ENCODE data around the gene MLH1.
A peak's percentile ranks its signal among the peaks of the same experiment; 100 is the strongest.
"Not testable (repeated sequence)": the region's sequence is repeated elsewhere in the genome, so short reads cannot be mapped to it uniquely, and the experiment has no call there.

Gene MLH1

GRCh38 chr3:36993326-36994283 lies at the start of gene MLH1:
Gene MLH1, plus strand, starts transcription at chr3:36993518. Its CDS starts 30 bp downstream, at chr3:36993548.
- peaks cover 35% of the 10 kb centered on the region for H3K4me1 Mint-ChIP-seq
- H3K27me3 Mint-ChIP-seq, result no peaks in the 10 kb centered on the region
- no peak within 1 kb of the TSS for H3K4me3 Mint-ChIP-seq
- no peak within 1 kb of the TSS for H3K27ac Mint-ChIP-seq
- DNase-seq (peak; percentile 92 to 100), ATAC-seq (peak; percentile 93)
- H3K9me3 Mint-ChIP-seq, result no peaks in the 10 kb centered on the region

- no peak for DNase-seq
- Mint-ChIP-seq H3K27ac (peak overlapping the region; percentile 3 to 54), H3K27me3 (peaks cover under 1% of the 10 kb centered on the region), H3K9me3 (peaks cover 10 to 21% of the 10 kb centered on the region in 2 donors), H3K4me3 (peak overlapping the region; percentile 76 to 91), H3K4me1 (peaks cover 23% of the 10 kb centered on the region)
- ATAC-seq, result no peak
These were observed 49.7 kb upstream of the MLH1 start for GRCh38 chr3:36943601-36944000.

DNA sequence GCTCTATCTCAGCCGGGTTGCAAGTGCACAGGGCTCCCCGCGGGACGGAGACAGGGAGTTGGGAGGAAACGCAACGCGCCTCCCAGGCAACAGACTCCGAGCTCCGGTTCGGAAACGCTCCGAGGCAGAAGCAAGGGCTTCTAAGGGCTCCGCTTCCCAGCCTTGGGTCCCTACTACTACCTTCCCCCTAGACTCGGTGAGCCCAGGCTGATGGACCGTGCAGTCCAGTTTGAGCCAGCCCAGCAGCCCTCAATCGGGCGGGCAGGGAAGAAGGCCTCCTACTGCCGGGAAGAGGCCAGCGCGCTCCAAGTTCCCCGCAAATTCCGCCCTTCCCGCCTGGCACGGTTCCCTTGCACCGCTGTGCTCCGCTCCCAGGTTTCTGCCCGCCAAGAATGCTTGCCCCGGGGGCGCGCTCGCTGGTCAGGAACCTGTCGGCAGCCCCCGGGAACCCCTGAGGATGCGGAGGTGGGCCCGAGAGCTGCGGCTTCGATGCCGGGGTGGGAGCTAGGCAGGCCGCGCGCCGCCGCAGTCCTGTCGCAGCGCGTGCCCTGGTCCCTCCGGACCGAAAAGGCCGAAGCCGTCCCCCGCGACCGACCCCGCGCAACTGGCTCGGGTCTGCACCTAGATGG lies 49.2 kb upstream of the MLH1 start:
- peak overlapping the region; percentile 76 to 91 for H3K4me3 Mint-ChIP-seq
- peaks cover 5% of the 10 kb centered on the region for H3K27me3 Mint-ChIP-seq
- H3K27ac Mint-ChIP-seq, result peak overlapping the region in 1 of 2 donors; percentile 54
- H3K4me1 Mint-ChIP-seq, result peaks cover 23% of the 10 kb centered on the region
- ATAC-seq, result peak; percentile 68
- peaks cover 15 to 26% of the 10 kb centered on the region in 2 donors for H3K9me3 Mint-ChIP-seq
- DNase-seq, result peak; percentile 38 to 44

DNA sequence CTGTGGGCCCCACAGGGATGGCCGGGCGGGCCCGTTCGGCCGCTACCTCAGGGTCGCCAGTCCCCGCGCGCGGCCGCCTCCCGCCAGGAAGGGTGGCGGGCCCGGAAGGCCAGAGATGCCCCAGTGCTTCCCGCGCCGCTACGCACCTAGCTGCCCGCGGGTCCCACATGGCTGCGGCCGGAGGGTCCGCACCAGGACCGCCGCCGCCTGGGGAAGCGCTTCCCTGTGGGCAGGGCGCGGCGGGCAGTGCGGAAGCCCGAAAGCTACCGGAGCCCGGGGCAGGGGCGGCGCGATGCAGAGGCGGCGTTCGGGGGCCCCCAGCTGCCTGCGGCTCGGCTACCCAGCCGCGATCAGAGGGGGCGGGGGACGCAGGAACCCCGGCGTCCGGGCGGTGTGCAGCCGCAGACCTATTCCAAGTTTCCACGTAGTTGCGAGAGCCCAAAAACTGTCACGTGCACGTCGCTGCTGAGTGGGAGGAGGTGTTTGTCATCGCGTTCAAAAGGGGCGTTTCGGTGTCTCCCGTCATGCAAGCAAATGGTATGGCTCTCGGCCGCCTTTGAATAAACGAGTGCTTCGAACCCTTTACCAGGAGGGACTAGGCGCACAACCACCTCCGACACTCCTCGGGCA lies 48.6 kb upstream of the MLH1 start, which contains the start of gene TRANK1:
Gene TRANK1 (minus strand): TSS at position 414 of the 630 bp plus-strand sequence. CDS start 245 bp downstream, at position 169.
- peak; percentile 78 to 85 for DNase-seq

GRCh38 chr3:36945333-36945980 lies 47.9 kb upstream of the MLH1 start:
- DNase-seq (no peak), ATAC-seq (no peak)
- H3K27me3 Mint-ChIP-seq, result peaks cover 7% of the 10 kb centered on the region
- peaks cover 17 to 29% of the 10 kb centered on the region in 2 donors for H3K9me3 Mint-ChIP-seq
- peaks cover 23% of the 10 kb centered on the region for H3K4me1 Mint-ChIP-seq
- peak overlapping the region in 1 of 2 donors; percentile 48 for H3K27ac Mint-ChIP-seq
- H3K4me3 Mint-ChIP-seq, result peak overlapping the region; percentile 78 to 91

More for the DNA sequence above, 48.6 kb upstream of the MLH1 start, which contains the start of gene TRANK1:
- Mint-ChIP-seq H3K27me3 (peaks cover 7% of the 10 kb centered on the region), H3K4me3 (peak within 1 kb of the TSS; percentile 78 to 91), H3K4me1 (peaks cover 23% of the 10 kb centered on the region), H3K9me3 (peaks cover 17 to 29% of the 10 kb centered on the region in 2 donors), H3K27ac (peak within 1 kb of the TSS in 1 of 2 donors; percentile 54)
- peak; percentile 85 for ATAC-seq

DNA sequence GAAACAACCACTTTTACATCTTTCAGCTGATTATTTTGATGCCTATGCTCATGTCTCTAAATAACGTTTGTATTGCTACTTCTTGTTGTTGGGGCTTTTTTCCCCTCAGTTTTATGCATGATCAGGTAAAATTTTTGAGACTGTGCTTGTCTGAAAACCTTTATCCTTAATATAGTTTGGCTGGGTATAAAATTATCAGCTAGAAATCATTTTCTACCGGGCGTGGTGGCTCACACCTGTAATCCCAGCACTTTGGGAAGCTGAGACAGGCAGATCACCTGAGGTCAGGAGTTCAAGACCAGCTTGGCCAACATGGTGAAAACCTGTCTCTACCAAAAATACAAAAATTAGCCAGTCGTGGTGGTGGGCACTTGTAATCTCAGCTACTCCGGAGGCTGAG lies 45.5 kb upstream of the MLH1 start:
- H3K27ac Mint-ChIP-seq, ATAC-seq, H3K27me3 Mint-ChIP-seq, DNase-seq, H3K4me3 Mint-ChIP-seq: not testable (repeated sequence)
- H3K4me1 Mint-ChIP-seq, result peaks cover 15% of the 10 kb centered on the region
- peaks cover 17 to 29% of the 10 kb centered on the region in 2 donors for H3K9me3 Mint-ChIP-seq

- no peak overlapping the region for H3K4me3 Mint-ChIP-seq
- H3K4me1 Mint-ChIP-seq, result peaks cover 24% of the 10 kb centered on the region
- H3K27me3 Mint-ChIP-seq, result no peaks in the 10 kb centered on the region
- H3K27ac Mint-ChIP-seq, result no peak overlapping the region
- H3K9me3 Mint-ChIP-seq, result no peaks in the 10 kb centered on the region
- DNase-seq, result no peak
- no peak for ATAC-seq
These were observed 38.7 kb upstream of the MLH1 start for GRCh38 chr3:36954452-36955134.

DNA sequence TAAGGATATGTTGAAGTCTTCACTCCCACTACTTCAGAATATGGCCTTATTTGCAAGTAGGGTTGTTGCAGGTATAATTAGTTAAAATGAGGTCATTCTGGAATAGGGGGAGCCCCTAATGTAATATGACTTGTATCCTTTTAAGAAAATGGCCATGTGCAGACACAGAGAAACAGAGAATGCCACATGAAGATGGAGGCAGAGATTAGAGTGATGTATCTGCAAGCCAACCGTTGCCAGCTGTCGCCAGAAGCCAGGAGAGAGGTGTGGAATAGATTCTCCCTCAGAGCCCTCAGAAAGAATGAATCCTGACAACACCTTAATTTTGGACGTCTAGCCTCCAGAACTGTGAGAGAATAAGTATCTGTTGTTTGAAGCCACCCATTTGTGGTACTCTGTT lies 37.2 kb upstream of the MLH1 start:
- Mint-ChIP-seq H3K4me1 (peaks cover 24% of the 10 kb centered on the region), H3K4me3 (no peak overlapping the region), H3K27ac (no peak overlapping the region), H3K27me3 (no peaks in the 10 kb centered on the region), H3K9me3 (no peaks in the 10 kb centered on the region)
- ATAC-seq (no peak), DNase-seq (no peak)

- Mint-ChIP-seq H3K4me1 (peaks cover 24% of the 10 kb centered on the region), H3K27me3 (no peaks in the 10 kb centered on the region), H3K4me3 (no peak overlapping the region), H3K9me3 (no peaks in the 10 kb centered on the region), H3K27ac (no peak overlapping the region)
- DNase-seq (no peak), ATAC-seq (no peak)
These were observed 36.3 kb upstream of the MLH1 start for GRCh38 chr3:36957063-36957462.

GRCh38 chr3:36957862-36958686 lies 35.2 kb upstream of the MLH1 start:
- no peak for DNase-seq
- H3K4me1 Mint-ChIP-seq, result peaks cover 24% of the 10 kb centered on the region
- peak overlapping the region; percentile 6 to 73 for H3K4me3 Mint-ChIP-seq
- H3K9me3 Mint-ChIP-seq, result no peaks in the 10 kb centered on the region
- no peaks in the 10 kb centered on the region for H3K27me3 Mint-ChIP-seq
- H3K27ac Mint-ChIP-seq, result peak overlapping the region; percentile 41 to 46
- no peak for ATAC-seq

GRCh38 chr3:36959821-36960220 lies 33.5 kb upstream of the MLH1 start:
- H3K9me3 Mint-ChIP-seq, result no peaks in the 10 kb centered on the region
- no peak overlapping the region for H3K4me3 Mint-ChIP-seq
- peaks cover 24% of the 10 kb centered on the region for H3K4me1 Mint-ChIP-seq
- ATAC-seq (no peak), DNase-seq (no peak)
- no peaks in the 10 kb centered on the region for H3K27me3 Mint-ChIP-seq
- no peak overlapping the region for H3K27ac Mint-ChIP-seq

GRCh38 chr3:36960502-36960901 lies 32.8 kb upstream of the MLH1 start:
- Mint-ChIP-seq H3K4me3 (no peak overlapping the region), H3K27me3 (no peaks in the 10 kb centered on the region), H3K4me1 (peaks cover 24% of the 10 kb centered on the region), H3K27ac (no peak overlapping the region), H3K9me3 (no peaks in the 10 kb centered on the region)
- no peak for ATAC-seq
- DNase-seq, result no peak

DNA sequence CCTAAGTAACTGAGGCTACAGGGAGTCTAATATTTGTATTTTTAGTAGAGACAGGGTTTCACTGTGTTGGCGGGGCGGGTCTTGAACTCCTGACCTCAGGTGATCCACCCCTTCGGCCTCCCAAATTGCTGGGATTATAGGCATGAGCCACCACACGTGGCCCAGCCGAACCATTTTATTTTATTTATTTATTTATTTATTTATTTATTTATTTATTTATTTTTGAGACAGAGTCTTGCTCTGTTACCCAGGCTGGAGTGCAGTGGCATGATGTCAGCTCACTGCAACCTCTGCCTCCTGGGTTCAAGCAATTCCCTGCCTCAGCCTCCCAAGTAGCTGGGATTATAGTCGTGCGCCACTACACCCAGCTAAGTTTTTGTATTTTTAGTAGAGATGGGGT lies 30.3 kb upstream of the MLH1 start:
- H3K9me3 Mint-ChIP-seq, H3K4me3 Mint-ChIP-seq, H3K27me3 Mint-ChIP-seq, ATAC-seq, H3K4me1 Mint-ChIP-seq, H3K27ac Mint-ChIP-seq, DNase-seq: not testable (repeated sequence)

DNA sequence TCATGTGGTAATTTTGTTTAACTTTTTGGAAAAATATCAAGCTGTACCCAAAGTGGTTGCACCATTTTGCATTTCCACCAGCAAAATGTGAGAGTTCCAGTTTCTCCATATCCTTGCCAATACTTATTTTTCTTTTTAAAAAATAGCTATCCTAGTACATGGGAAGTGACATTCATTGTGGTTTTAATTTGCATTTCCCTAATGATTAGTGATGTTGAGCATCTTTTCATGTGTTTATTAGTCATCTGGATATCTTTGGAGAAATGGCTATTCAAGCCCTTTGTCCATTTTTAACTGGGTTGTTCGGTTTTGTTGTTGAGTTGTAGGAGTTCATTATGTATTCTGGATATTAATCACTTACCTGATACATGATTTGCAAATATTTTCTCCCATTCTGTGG lies 29.0 kb upstream of the MLH1 start:
- H3K9me3 Mint-ChIP-seq, result no peaks in the 10 kb centered on the region
- DNase-seq (no peak), ATAC-seq (no peak)
- no peak overlapping the region for H3K4me3 Mint-ChIP-seq
- H3K27me3 Mint-ChIP-seq, result no peaks in the 10 kb centered on the region
- no peak overlapping the region for H3K27ac Mint-ChIP-seq
- H3K4me1 Mint-ChIP-seq, result peaks cover 6% of the 10 kb centered on the region
